Stomach (tissue), 9 donors: Measurements from ENCODE around the gene PPP2R2C. TPM values are rescaled to one million over a fixed set of nuclear protein-coding genes. Genes with fewer than 3 reads are reported as not detected.

ENCODE experiments used
- DNase-seq, 2 donors: peaks; one replicate each; pipeline versions ENCODE4 v3.0.0 to v3.0.0-alpha.2; 2013 to 2019
- H3K27ac ChIP-seq, 5 donors: fragments of 200-600 bp in 4 of 5; sonication (generic) in 4 of 5; one replicate each; pipeline ENCODE4 v1.5.1; 2013 to 2019; ENCODE audit warnings: mild to moderate bottlenecking in 1 of 5, moderate library complexity in 1 of 5
- H3K27me3 ChIP-seq, 3 donors: fragments of 200-600 bp; sonication (generic); one replicate each; pipeline ENCODE4 v1.5.1; 2017 to 2019; ENCODE audit warnings: mixed run types in 1 of 3
- H3K36me3 ChIP-seq, 4 donors: fragments of 200-600 bp; sonication (generic); 1 replicate in 3 of 4; 2 replicates in 1 of 4; pipeline ENCODE4 v1.5.1; 2016 to 2019
- H3K4me1 ChIP-seq, 4 donors: fragments of 200-600 bp; sonication (generic); one replicate each; pipeline ENCODE4 v1.5.1; 2016 to 2019
- H3K4me3 ChIP-seq, 4 donors: fragments of 200-600 bp; sonication (generic) in 3 of 4; one replicate each; pipeline ENCODE4 v1.5.1; 2016 to 2019; ENCODE audit warnings: mild to moderate bottlenecking in 1 of 4
- H3K9me3 ChIP-seq, 4 donors: fragments of 200-600 bp; sonication (generic); one replicate each; pipeline ENCODE4 v1.5.1; 2016 to 2019
- CTCF ChIP-seq, 7 experiments: fragments of 450-650 bp in 4 of 7; fragments of 200-600 bp in 3 of 7; sonication (generic) in 3 of 7; IDR thresholded peaks; one replicate each; pipeline ENCODE4 v1.5.1; 2016 to 2019; ENCODE audit warnings: antibody characterized with exemption in 7 of 7, control low read depth in 2 of 7, mild to moderate bottlenecking in 1 of 7
- EP300 ChIP-seq: sonication (generic); formaldehyde crosslinking; IDR thresholded peaks from one replicate; pipeline ENCODE4 v1.6.1; 2017; ENCODE audit warnings: antibody characterized with exemption
- POLR2A ChIP-seq, 4 donors: fragments of 450-650 bp; IDR thresholded peaks; one replicate each; pipeline ENCODE4 v1.6.1; 2016; ENCODE audit warnings: antibody characterized with exemption in 4 of 4, control low read depth in 2 of 4, mild to moderate bottlenecking in 1 of 4, moderate library complexity in 1 of 4
- POLR2AphosphoS5 ChIP-seq, 3 donors: sonication (generic); formaldehyde crosslinking; IDR thresholded peaks; one replicate each; pipeline ENCODE4 v1.6.1; 2016; ENCODE audit warnings: antibody characterized with exemption in 3 of 3
- WGBS, 5 donors: extraction: QIAGEN DNeasy Blood & Tissue Kit in 3 of 5; methylation state at CpG; one replicate each; pipeline versions ENCODE4 v1.1.5 to v1.1.7; 2013 to 2018; 5-methylcytosine and 5-hydroxymethylcytosine counted together
- intact Hi-C: fragments of 100-400 bp; cut with DNase I; formaldehyde crosslinking; loops from one replicate; pipeline ENCODE4 v1.15.1; 2023; ENCODE audit warnings: low total_unique reads
- polyA plus RNA-seq, 3 donors: library from polyadenylated mRNA; stranded (reverse); fragments of 200-250 nt; gene quantifications; one replicate each; pipeline ENCODE4 v1.2.3, GENCODE V29; 2013
- total RNA-seq, 5 donors: library from RNA; depleted of rRNA; stranded (reverse); fragments of >200 nt; gene quantifications; one replicate each; pipeline versions ENCODE4 v1.1.0 to v1.2.3, GENCODE V29; 2014 to 2016
- donor health status: healthy with polysubstance abuse.
- donor health status: Bipolar disorder and iron deficiency.
- donor health status: healthy.

The PPP2R2C gene
- total and polyA plus RNA-seq, 8 donors, result 1.4 to 5.0 (median 1.5) TPM; not detected in 5

GRCh38 chr4:6356076-6356560 lies 116.3 kb downstream of the PPP2R2C start:
- Histone ChIP-seq H3K36me3 (no peaks in the 10 kb centered on the region), H3K27ac (no peak overlapping the region), H3K4me3 (no peak overlapping the region), H3K4me1 (no peaks in the 10 kb centered on the region), H3K27me3 (peaks cover 0 to 49% (median 0%) of the 10 kb centered on the region in 3 donors), H3K9me3 (no peaks in the 10 kb centered on the region)
- 80 to 90% (median 85%) methylated on average over 10 to 11 of the region's 11 CpGs for WGBS, 5 donors
- no peak for DNase-seq
- intact Hi-C loops, result no loop called here
- TF ChIP-seq POLR2A (IDR thresholded peaks at IDR 0.05) (no peak), CTCF (IDR thresholded peaks at IDR 0.05) (no peak), EP300 (no peak), POLR2AphosphoS5 (IDR thresholded peaks at IDR 0.05) (no peak)

- DNase-seq, result no peak
- WGBS, 5 donors, result 29 to 60% (median 36%) methylated on average over 2 to 3 of the region's 3 CpGs
Measured at GRCh38 chr4:6355052-6355451, 117.4 kb downstream of the PPP2R2C start.

GRCh38 chr4:6354626-6355025 lies 117.8 kb downstream of the PPP2R2C start:
- no peak for DNase-seq
- 48 to 56% (median 49%) methylated on average over 5 to 8 of the region's 8 CpGs for WGBS, 5 donors
- peaks cover 0 to 50% (median 0%) of the 10 kb centered on the region in 3 donors for H3K27me3 ChIP-seq

More at GRCh38 chr4:6355052-6355451, 117.4 kb downstream of the PPP2R2C start:
- TF ChIP-seq POLR2A (IDR thresholded peaks at IDR 0.05) (no peak), POLR2AphosphoS5 (IDR thresholded peaks at IDR 0.05) (no peak), EP300 (no peak), CTCF (IDR thresholded peaks at IDR 0.05) (no peak)
- peaks cover 0 to 51% (median 0%) of the 10 kb centered on the region in 3 donors for H3K27me3 ChIP-seq
- no peaks in the 10 kb centered on the region for H3K9me3 ChIP-seq
- H3K4me1 ChIP-seq, result no peaks in the 10 kb centered on the region
- H3K4me3 ChIP-seq, result no peak overlapping the region
- no peak overlapping the region for H3K27ac ChIP-seq
- H3K36me3 ChIP-seq, result no peaks in the 10 kb centered on the region
- intact Hi-C loops, result no loop called here

GRCh38 chr4:6354119-6354518 lies 118.3 kb downstream of the PPP2R2C start:
- Histone ChIP-seq H3K9me3 (no peaks in the 10 kb centered on the region), H3K27ac (no peak overlapping the region), H3K27me3 (peaks cover 0 to 53% (median 0%) of the 10 kb centered on the region in 3 donors), H3K4me3 (no peak overlapping the region), H3K4me1 (no peaks in the 10 kb centered on the region), H3K36me3 (no peaks in the 10 kb centered on the region)
- intact Hi-C loops, result no loop called here
- no peak for TF ChIP-seq POLR2A (IDR thresholded peaks at IDR 0.05)
- no peak for TF ChIP-seq EP300
- no peak for TF ChIP-seq CTCF (IDR thresholded peaks at IDR 0.05)
- no peak for TF ChIP-seq POLR2AphosphoS5 (IDR thresholded peaks at IDR 0.05)
- WGBS, 5 donors, result 42 to 58% (median 52%) methylated on average over 15 of the region's 15 CpGs
- no peak for DNase-seq

More at GRCh38 chr4:6354626-6355025, 117.8 kb downstream of the PPP2R2C start:
- Histone ChIP-seq H3K4me3 (no peak overlapping the region), H3K27ac (no peak overlapping the region), H3K4me1 (no peaks in the 10 kb centered on the region), H3K9me3 (no peaks in the 10 kb centered on the region), H3K36me3 (no peaks in the 10 kb centered on the region)
- intact Hi-C loops, result no loop called here
- TF ChIP-seq POLR2AphosphoS5 (IDR thresholded peaks at IDR 0.05) (no peak), CTCF (IDR thresholded peaks at IDR 0.05) (no peak), EP300 (no peak), POLR2A (IDR thresholded peaks at IDR 0.05) (no peak)
